Pancreas (tissue), 10 donors: ENCODE data around the gene LITAFD. TPM values are rescaled to one million over a fixed set of nuclear protein-coding genes. Genes with fewer than 3 reads are reported as not detected.

Source experiments
- ATAC-seq, 4 donors: fragments of 200-7000 bp; cut with Tn5 transposase; one replicate each; pipeline versions ENCODE4 v1.8.0 to v1.9.1; 2020; ENCODE audit warnings: mild to moderate bottlenecking in 4 of 4, moderate library complexity in 4 of 4
- DNase-seq, 6 donors: peaks; one replicate each; pipeline ENCODE4 v3.0.0-alpha.2; 2020
- FAIRE-seq: peaks from 2 replicates; lab custom pipeline; 2012; peaks lifted over from hg19 to GRCh38; lab: Jason Lieb, UNC
- H3K27ac ChIP-seq, 4 donors: fragments of 200-600 bp; sonication (generic); 1 replicate in 3 of 4; 2 replicates in 1 of 4; pipeline versions ENCODE4 v1.5.0 to v1.8.0; 2020
- H3K27me3 ChIP-seq, 4 donors: fragments of 200-600 bp; one replicate each; pipeline ENCODE4 v1.8.0; 2021
- H3K36me3 ChIP-seq, 3 donors: fragments of 200-600 bp; sonication (generic) in 1 of 3; one replicate each; pipeline versions ENCODE4 v1.5.0 to v1.8.0; 2020 to 2021
- H3K4me1 ChIP-seq, 3 donors: fragments of 200-600 bp; one replicate each; pipeline ENCODE4 v1.8.0; 2021
- H3K4me3 ChIP-seq, 4 donors: fragments of 200-600 bp; sonication (generic) in 2 of 4; one replicate each; pipeline versions ENCODE4 v1.5.0 to v1.8.0; 2020 to 2021
- H3K9me3 ChIP-seq, 4 donors: fragments of 200-600 bp; one replicate each; pipeline ENCODE4 v1.8.0; 2021
- CTCF ChIP-seq, 4 donors: fragments of 200-600 bp; sonication (generic) in 3 of 4; IDR thresholded peaks; one replicate each; pipeline versions ENCODE4 v1.5.0 to v1.8.0; 2021; ENCODE audit warnings: antibody characterized with exemption in 4 of 4
- WGBS, 2 donors: extraction: QIAGEN DNeasy Blood & Tissue Kit; methylation state at CpG; one replicate each; pipeline ENCODE4 v1.1.7; 2013; 5-methylcytosine and 5-hydroxymethylcytosine counted together
- intact Hi-C, 3 donors: fragments of 100-400 bp; cut with DNase I; formaldehyde crosslinking; loops; one replicate each; pipeline versions ENCODE4 v1.11.1 to v1.14.2; 2022
- polyA plus RNA-seq, 2 donors: library from polyadenylated mRNA; stranded (reverse); fragments of 200-250 nt; gene quantifications; one replicate each; pipeline ENCODE4 v1.2.3, GENCODE V29; 2013
- total RNA-seq, 6 donors: library from RNA; stranded (reverse); fragmentation: NEBNext Ultra II Directional in 4 of 6; extraction: Animal tissue kit (Norgen Biotek cat#: 25700) in 4 of 6; gene quantifications; one replicate each; pipeline versions ENCODE4 v1.2.1 to v1.2.4, GENCODE V29; 2021 to 2023
- donor health status: healthy with polysubstance abuse.
- donor health status: DM: no; HTN: no; CAD: no; lungs with moderate emphysema.
- donor health status: DM: no; HTN: no; CAD: no.
- donor health status: control.
- donor health status: control.
- donor health status: Bipolar disorder and iron deficiency.
- donor health status: DM: yes; HTN: yes; CAD: no.
- donor health status: DM: no; HTN: no; CAD: no.
- donor health status: DM: no; HTN: no; CAD: no.
- donor health status: DM: yes; HTN: yes; CAD: no.

The LITAFD gene
- total and polyA plus RNA-seq, 8 donors = not detected

GRCh38 chr16:8900343-8900742 is 18.2 kb downstream of the LITAFD start:
- WGBS, 2 donors = 76 to 81% methylated on average over 5 of the region's 5 CpGs
- peaks cover 4 to 95% (median 52%) of the 10 kb centered on the region in 3 donors for H3K36me3 ChIP-seq
- intact Hi-C loops = no loop called here

GRCh38 chr16:8901320-8901861 is 19.2 kb downstream of the LITAFD start:
- intact Hi-C loops = no loop called here
- Histone ChIP-seq H3K4me3 (no peak overlapping the region), H3K27ac (no peak overlapping the region), H3K9me3 (no peaks in the 10 kb centered on the region), H3K27me3 (no peaks in the 10 kb centered on the region), H3K4me1 (no peaks in the 10 kb centered on the region), H3K36me3 (peaks cover 0 to 97% (median 49%) of the 10 kb centered on the region in 3 donors)
- ATAC-seq (no peak), DNase-seq (no peak), FAIRE-seq (no peak)
- WGBS, 2 donors = 79 to 81% methylated on average over 13 of the region's 13 CpGs
- no peak for TF ChIP-seq CTCF (IDR thresholded peaks at IDR 0.05)

More at GRCh38 chr16:8900343-8900742, 18.2 kb downstream of the LITAFD start:
- no peak for TF ChIP-seq CTCF (IDR thresholded peaks at IDR 0.05)
- Histone ChIP-seq H3K27ac (no peak overlapping the region), H3K9me3 (no peaks in the 10 kb centered on the region), H3K4me3 (no peak overlapping the region), H3K4me1 (no peaks in the 10 kb centered on the region), H3K27me3 (no peaks in the 10 kb centered on the region)
- FAIRE-seq (no peak), DNase-seq (no peak), ATAC-seq (no peak)

GRCh38 chr16:8903004-8903403 is 20.9 kb downstream of the LITAFD start:
- intact Hi-C loops = no loop called here
- ATAC-seq = no peak
- peaks cover 0 to 98% (median 44%) of the 10 kb centered on the region in 3 donors for H3K36me3 ChIP-seq
- TF ChIP-seq CTCF (IDR thresholded peaks at IDR 0.05) = no peak
- H3K4me3 ChIP-seq = no peak overlapping the region
- WGBS, 2 donors = 92 to 94% methylated on average over 9 of the region's 9 CpGs
- H3K27ac ChIP-seq = no peak overlapping the region
- no peaks in the 10 kb centered on the region for H3K4me1 ChIP-seq
- FAIRE-seq = no peak
- DNase-seq = no peak
- H3K27me3 ChIP-seq = no peaks in the 10 kb centered on the region
- no peaks in the 10 kb centered on the region for H3K9me3 ChIP-seq

- Histone ChIP-seq H3K4me3 (no peak overlapping the region), H3K9me3 (no peaks in the 10 kb centered on the region), H3K36me3 (peaks cover 0 to 98% (median 41%) of the 10 kb centered on the region in 3 donors), H3K27me3 (no peaks in the 10 kb centered on the region), H3K27ac (no peak overlapping the region), H3K4me1 (no peaks in the 10 kb centered on the region)
- FAIRE-seq (no peak), DNase-seq (no peak), ATAC-seq (no peak)
- no peak for TF ChIP-seq CTCF (IDR thresholded peaks at IDR 0.05)
- intact Hi-C loops = no loop called here
- WGBS, 2 donors = 85 to 86% methylated on average over 7 to 8 of the region's 8 CpGs
These were observed 21.9 kb downstream of the LITAFD start for GRCh38 chr16:8904018-8904430.

- no peaks in the 10 kb centered on the region for H3K27me3 ChIP-seq
- no peak for DNase-seq
- H3K4me3 ChIP-seq = no peak overlapping the region
- intact Hi-C loops = no loop called here
- ATAC-seq = peak; percentile 50 to 81 (median 71)
- H3K9me3 ChIP-seq = no peaks in the 10 kb centered on the region
- peak in 2 of 4 donors; percentile 9 to 13 for TF ChIP-seq CTCF (IDR thresholded peaks at IDR 0.05)
- H3K4me1 ChIP-seq = no peaks in the 10 kb centered on the region
- no peak for FAIRE-seq
- 72 to 76% methylated on average over 13 of the region's 13 CpGs for WGBS, 2 donors
- no peak overlapping the region for H3K27ac ChIP-seq
- H3K36me3 ChIP-seq = peaks cover 0 to 88% (median 41%) of the 10 kb centered on the region in 3 donors
These were observed 23.1 kb downstream of the LITAFD start for GRCh38 chr16:8905168-8905762.
